GM23248 (cell line): ENCODE measurements around the gene GKN2.

Experiments used
- EZH2 ChIP-seq: fragments of 200-600 bp; sonication (generic); IDR thresholded peaks from 2 replicates; pipeline ENCODE4 v1.6.1; 2018; ENCODE audit warnings: antibody characterized with exemption, mild to moderate bottlenecking; ENCODE audit not compliant: insufficient read depth, poor library complexity, severe bottlenecking
- EZH2phosphoT487 ChIP-seq: fragments of 200-600 bp; sonication (generic); IDR thresholded peaks from 2 replicates; pipeline ENCODE4 v1.6.1; 2018; ENCODE audit warnings: antibody characterized with exemption, moderate library complexity, mild to moderate bottlenecking, low read depth; ENCODE audit not compliant: insufficient read depth

DNA sequence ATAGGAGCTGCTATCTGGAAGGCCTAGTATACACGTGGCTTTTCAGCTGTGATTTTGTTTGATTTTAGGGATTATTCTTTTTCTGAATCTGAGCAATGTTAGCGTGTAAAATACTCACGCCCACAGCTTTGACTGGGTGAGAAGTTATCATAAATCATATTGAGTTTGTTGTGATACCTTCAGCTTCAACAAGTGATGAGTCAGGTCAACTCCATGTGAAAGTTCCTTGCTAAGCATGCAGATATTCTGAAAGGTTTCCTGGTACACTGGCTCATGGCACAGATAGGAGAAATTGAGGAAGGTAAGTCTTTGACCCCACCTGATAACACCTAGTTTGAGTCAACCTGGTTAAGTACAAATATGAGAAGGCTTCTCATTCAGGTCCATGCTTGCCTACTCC is 21.6 kb upstream of the GKN2 start, which contains the start of gene GKN1:
- no peak for TF ChIP-seq EZH2
- TF ChIP-seq EZH2phosphoT487 = no peak
